ENCODE measurements around the gene CNOT10.

Gene CNOT10

DNA sequence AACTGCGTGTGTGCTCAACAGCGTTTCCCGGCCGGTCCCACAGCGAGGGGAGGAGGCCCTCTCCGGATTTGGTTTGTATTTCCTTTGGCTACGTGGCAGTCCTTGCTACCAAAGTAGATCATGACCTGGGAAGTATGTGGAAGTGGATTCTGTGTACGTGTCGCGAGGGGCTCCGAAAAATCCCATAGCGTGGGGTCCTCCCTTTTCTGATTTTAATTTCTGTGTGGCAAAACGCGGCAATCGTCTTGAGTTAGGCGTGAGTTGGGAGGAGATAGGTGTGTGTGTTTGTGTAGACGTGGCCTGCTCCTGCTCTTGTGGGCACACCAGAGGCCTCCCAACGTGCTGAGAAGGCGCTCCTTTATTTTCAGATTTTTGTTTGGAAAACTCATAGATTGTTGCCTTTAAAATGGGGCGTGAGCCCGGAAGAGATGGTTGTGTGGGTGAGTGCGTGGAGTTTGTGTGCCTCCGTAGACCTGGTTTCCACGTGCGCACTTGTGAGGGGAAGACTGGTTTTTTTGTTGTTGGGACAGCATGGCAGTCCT lies 134.1 kb downstream of the CNOT10 start:
- no peak for DNase-seq

DNA sequence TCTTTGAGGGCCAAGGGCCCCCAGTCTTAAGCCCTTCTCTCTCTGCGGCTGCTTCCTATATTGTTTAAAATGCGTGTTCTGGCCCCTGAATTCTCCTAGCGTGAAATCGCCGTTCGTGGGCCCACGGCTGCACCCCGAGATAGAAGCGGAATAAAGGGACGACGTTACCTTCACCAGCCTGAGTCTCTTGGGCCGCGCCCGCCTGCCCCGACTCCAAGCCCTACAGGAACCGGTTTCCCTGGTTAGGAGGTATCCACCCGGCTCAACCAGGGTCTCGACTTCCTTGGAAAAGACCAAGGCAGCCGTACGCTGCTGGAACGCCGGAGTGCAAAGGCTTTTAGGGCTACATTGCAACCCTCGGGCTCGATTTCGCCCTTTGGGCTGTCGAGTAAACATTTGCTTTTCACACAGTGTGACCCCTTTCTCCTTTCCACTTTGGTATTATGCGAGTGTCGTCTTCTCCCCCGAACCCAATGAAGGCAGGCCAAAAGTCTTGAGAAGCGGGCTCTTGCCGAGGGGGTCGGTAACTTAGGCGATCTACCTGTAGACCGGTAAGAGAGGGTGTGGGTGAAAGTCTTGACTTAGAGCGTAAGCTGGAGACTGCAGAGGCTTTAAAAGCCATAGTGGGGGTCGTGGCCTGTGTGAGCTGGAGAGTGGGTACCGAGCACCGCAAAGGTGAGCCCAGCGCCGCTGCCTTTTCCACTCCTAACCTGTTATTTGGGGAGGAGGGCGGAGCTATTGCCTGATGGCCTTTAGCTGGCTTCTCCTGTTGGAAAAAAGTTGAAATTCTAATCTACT lies 134.8 kb downstream of the CNOT10 start:
- DNase-seq, result no peak

DNA sequence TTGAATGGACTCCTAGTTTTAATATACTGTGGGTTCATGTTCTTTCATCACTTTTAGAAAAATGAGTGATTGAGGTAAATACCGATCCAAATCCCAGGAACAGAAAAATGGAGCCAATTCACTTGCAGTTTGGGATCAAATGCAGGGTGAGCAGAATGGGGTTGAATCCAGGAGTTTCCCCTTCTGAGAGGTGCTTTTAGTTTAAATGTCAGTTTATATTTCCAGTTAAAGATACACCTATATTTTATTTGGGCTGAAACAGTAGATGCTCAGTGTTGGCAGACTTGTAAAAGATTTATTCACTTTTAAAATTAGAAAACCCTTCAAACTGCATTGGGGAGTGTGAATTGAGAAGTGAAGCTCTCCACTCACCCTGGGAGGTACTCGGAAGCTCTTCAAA lies 135.4 kb downstream of the CNOT10 start:
- no peak for DNase-seq

DNA sequence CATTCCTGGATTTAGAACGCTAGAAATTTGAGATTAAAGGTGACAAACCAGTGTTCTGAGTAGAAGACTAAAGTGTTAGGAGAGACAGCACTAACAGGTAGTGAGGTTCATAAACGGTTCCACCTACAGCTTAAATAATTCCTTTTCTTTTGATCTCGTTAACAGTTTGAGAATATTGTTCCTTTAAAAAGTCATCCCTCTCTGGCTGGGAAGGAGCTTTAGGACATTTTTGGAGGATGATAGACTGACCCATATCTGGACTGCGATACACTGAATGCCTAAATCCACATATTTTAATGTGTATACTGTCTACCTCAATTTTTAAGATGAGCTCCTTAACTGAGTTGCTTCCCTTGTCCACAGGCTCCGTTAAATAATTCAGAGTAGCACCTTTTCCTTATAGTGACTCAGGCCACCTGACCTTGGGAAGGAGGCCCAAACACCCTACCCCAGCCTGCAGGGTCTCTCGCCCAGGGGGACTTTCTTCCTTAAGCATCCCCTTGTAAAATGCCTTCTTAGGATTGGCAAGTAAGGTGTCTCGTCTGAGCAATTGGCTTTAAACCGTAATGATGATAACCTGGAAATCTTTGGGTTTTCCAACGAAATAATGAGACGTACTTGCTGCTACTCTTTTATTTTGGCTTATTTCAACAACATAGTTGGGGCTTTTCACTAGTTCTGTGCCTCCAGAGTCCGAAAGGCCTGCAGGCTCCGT lies 136.1 kb downstream of the CNOT10 start:
- DNase-seq, result no peak

- no peak for DNase-seq
These were observed 136.8 kb downstream of the CNOT10 start for GRCh38 chr3:32821686-32822296.

DNA sequence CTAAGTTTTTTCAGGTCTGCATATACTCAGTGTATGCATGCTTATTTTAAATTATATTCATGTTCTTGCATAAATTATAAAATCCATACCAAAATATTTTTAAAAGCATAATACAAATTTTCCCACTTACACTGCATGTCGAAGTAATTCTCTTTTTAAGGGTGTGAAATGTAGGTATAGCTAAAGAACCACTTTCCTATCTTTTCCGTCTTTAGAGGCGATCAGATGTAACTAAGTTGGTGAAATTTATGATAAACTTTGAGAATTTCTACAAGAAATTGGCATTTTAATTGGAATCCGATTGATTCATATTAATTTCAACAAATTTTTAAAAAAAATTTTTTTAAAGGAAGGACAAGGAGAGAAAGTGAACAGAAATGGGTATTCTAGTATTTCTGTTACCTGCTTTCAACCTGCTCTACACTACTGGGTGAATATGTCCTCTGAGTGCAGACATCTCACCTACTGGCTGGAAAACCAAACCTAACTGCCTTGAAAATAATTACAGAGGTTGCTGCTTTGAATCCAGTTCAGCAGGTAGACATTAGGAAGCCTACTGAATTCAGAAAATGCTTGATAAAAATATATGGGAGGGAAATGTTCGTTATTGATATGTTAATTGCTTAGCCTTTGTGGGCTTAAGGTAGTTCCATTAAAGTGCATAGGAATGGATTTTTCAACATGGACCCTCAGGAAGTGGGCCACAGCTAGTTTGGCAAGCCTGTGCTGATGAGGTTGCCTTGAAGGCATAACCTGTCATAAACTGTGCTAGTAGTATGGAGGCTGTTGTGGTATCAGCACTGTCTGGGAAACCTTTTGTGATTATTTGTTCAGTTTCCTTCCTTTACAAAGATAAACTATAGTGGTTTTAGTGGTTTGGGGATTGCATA lies 137.9 kb downstream of the CNOT10 start:
- no peak for DNase-seq
